Measurements from ENCODE around the gene ZFYVE28. TPM values are rescaled to one million over a fixed set of nuclear protein-coding genes. Genes with fewer than 3 reads are reported as not detected.

ZFYVE28 gene
- total RNA-seq, 2 experiments from 2014 or later = 19.7 to 20.0 TPM

DNA sequence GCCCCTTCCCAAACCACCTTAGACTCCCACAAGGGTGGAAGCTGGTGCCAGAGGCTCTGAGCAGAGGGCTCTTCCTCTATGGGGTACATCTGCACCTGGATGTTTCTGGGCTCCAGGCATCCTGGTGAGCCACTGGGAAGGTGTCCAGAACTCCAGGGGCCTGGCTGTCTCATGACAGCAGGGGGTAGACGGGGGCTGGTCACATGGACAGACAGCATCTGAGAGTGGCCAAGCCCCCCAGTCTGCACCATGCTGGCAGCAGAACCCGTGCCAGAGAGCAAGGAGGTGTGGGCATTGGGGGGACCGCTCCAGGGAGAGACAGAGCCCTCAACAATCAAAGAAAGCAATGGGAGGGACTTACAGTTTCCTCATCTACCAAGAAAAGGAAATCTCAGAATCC is 39.5 kb downstream of the ZFYVE28 start:
- H3K27ac Mint-ChIP-seq = no peak overlapping the region
- CTCF ChIA-PET = no interaction called here

DNA sequence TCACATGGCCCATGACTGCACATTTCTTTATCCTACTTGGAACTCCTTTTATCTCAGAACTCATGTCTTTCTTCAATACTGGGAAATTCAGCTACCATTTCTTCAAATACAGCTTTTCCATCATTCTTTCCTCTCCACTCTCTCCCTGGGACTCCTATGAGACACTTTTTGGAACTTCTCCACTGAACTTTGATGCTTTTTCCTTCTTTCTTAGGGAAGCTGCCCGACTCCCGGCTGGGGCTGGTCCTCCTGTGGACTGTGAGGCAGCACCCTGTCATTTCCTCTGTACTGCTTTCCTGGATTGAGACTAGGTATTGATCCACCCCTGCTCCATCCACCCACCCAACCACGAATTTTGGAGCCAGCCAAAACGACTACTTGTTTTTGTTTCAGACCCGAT is 40.0 kb downstream of the ZFYVE28 start:
- no peak for DNase-seq
- Mint-ChIP-seq H3K36me3 (peaks cover 1% of the 10 kb centered on the region), H3K9me3 (no peaks in the 10 kb centered on the region), H3K4me1 (ENCODE audit: low read depth) (peaks cover 12% of the 10 kb centered on the region), H3K4me3 (no peak overlapping the region), H3K27me3 (no peaks in the 10 kb centered on the region), H3K27ac (no peak overlapping the region)
- ChIA-PET CTCF (no interaction called here), POLR2A (no interaction called here)
- intact Hi-C loops (cut with micrococcal nuclease) = no loop called here

More for the DNA sequence above, 39.5 kb downstream of the ZFYVE28 start:
- Mint-ChIP-seq H3K27me3 (no peaks in the 10 kb centered on the region), H3K36me3 (peaks cover 1% of the 10 kb centered on the region), H3K4me3 (no peak overlapping the region), H3K9me3 (no peaks in the 10 kb centered on the region), H3K4me1 (ENCODE audit: low read depth) (peaks cover 16% of the 10 kb centered on the region)
- DNase-seq = no peak
- intact Hi-C loops (cut with micrococcal nuclease) = no loop called here
- POLR2A ChIA-PET = no interaction called here

DNA sequence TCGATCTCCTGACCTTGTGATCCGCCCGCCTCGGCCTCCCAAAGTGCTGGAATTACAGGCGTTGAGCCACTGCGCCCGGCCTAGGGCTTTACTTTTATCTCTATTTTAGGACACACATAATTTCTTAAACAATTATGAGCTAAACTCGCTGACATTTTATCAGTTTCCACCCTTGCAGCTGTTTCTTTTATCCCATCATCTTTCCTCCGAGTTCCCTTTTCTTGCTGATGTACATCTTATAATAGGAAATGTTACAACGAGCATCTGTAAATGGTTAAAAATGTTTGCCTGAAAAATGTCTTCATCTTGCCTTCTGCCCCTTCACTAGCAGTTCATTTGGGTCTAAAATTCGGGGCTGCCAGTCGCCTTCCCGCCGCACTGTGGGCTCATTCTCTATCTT is 41.2 kb downstream of the ZFYVE28 start:
- peaks cover 1% of the 10 kb centered on the region for H3K36me3 Mint-ChIP-seq
- no peak for DNase-seq
- no peaks in the 10 kb centered on the region for H3K27me3 Mint-ChIP-seq
- H3K4me3 Mint-ChIP-seq = no peak overlapping the region
- CTCF ChIA-PET = no interaction called here
- POLR2A ChIA-PET = no interaction called here
- no peaks in the 10 kb centered on the region for H3K9me3 Mint-ChIP-seq
- H3K4me1 Mint-ChIP-seq (ENCODE audit: low read depth) = peaks cover 3% of the 10 kb centered on the region
- H3K27ac Mint-ChIP-seq = no peak overlapping the region
- intact Hi-C loops (cut with micrococcal nuclease) = no loop called here

DNA sequence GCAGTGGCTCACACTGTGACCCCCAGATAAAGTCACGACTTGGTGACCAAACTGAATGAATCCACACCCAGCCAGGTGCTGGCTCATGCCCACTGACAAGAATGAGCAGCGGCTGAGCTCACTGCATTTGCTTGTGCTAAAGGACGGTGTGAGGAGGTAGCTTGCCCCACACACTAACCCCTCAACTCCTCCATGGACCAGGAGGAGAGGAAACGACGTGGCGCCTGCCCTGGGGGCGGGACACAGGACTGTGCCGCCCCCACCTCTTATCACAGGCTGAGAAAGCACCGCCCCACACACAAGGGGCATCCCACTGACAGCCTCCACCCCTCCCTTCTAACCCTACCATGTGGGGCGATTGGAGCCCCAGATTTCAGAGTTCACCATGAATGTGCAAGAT is 43.0 kb downstream of the ZFYVE28 start:
- no peaks in the 10 kb centered on the region for H3K9me3 Mint-ChIP-seq
- ChIA-PET CTCF (no interaction called here), POLR2A (no interaction called here)
- H3K27ac Mint-ChIP-seq = no peak overlapping the region
- H3K4me1 Mint-ChIP-seq (ENCODE audit: low read depth) = peaks cover 3% of the 10 kb centered on the region
- H3K4me3 Mint-ChIP-seq = no peak overlapping the region
- peaks cover 9% of the 10 kb centered on the region for H3K36me3 Mint-ChIP-seq
- intact Hi-C loops (cut with micrococcal nuclease) = no loop called here
- H3K27me3 Mint-ChIP-seq = no peaks in the 10 kb centered on the region
- DNase-seq = no peak

DNA sequence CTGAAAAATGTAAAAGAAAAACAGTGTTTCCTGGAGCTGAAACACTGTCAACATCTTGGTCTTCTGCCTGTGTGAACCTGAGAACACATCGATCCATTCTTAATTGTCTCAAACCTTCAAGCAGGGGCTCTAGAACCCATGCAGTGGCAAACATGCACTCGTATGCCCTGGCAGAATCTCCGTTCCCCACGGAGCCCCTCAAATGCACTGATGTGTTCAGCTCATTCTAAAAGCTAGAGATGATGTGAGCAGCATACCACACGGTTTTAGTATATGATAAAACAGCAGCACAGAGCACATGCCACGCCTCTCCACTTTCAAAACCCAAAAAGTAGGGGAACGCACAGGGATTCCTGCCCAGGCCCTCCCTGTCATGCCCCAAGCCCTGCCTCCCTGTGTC is 44.9 kb downstream of the ZFYVE28 start:
- Mint-ChIP-seq H3K27ac (no peak overlapping the region), H3K9me3 (peaks cover 9% of the 10 kb centered on the region), H3K27me3 (no peaks in the 10 kb centered on the region), H3K4me1 (ENCODE audit: low read depth) (peaks cover 2% of the 10 kb centered on the region), H3K4me3 (no peak overlapping the region), H3K36me3 (peaks cover 13% of the 10 kb centered on the region)
- intact Hi-C loops (cut with micrococcal nuclease) = no loop called here
- ChIA-PET CTCF (no interaction called here), POLR2A (no interaction called here)
- DNase-seq = no peak

DNA sequence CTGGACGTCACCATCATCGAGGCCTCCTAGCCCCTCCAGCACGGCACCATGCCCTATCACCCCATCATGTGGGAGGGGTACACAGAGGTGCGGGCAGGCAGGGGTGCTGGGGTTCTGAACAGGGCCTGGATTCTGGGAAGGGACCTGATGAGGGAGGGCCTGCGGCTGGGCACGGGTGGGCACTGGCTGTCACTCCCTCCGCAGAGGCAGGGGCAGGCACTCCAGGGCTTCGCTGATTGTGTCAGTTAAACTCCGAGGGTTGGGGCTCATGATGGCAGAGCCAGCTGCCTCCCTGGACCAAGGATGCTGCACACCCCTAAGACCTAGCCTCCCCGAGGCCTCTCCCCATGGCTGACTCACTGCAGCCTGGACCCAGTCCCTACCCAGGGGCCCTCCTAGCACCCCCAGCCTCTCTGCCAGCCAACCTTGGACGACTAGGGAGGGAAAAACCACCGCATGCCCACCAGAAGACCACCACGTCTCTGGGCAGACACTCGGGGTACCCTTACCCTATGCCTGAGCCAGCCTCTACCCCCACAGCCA is 45.9 kb downstream of the ZFYVE28 start:
- H3K9me3 Mint-ChIP-seq = peaks cover 12% of the 10 kb centered on the region
- no peaks in the 10 kb centered on the region for H3K4me1 Mint-ChIP-seq (ENCODE audit: low read depth)
- intact Hi-C loops (cut with micrococcal nuclease) = no loop called here
- no peak overlapping the region for H3K4me3 Mint-ChIP-seq
- DNase-seq = no peak
- no peaks in the 10 kb centered on the region for H3K27me3 Mint-ChIP-seq
- CTCF ChIA-PET = no interaction called here
- H3K36me3 Mint-ChIP-seq = peaks cover 12% of the 10 kb centered on the region
- no peak overlapping the region for H3K27ac Mint-ChIP-seq
- POLR2A ChIA-PET = no interaction called here

DNA sequence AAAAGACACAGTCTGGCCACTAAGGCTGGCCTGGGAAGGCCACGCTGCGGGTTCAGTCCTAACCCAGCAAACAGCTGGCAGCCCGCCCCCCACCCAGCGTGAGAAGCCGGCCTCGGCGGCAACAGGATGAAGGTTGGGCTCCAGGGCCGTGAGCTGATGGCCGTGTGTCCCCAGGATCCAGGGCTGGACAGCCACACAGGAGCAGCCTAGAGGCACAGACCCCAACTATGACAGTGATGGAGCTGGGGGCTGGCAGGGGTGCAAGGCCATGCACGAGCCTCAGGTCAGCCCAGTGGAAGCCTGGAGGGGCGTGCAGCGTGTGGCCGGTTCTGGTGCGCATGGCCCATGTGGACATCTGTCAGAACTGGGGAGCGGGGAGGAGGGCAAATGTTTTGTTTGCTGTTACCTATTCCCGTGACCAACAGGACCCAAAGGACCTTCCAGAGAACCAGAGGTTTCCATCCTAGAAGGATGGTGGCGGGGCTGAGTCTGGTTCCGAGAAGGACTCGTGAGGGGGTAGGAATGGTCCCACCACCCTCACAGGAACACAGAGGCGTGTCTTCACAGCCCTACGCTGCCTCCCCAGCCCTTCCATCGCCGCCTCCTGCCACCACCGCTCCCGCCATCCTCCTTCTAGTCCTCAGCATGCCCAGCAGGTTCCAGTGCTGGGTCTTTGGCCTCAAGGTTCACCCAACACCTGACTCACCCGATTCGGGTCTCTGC is 46.5 kb downstream of the ZFYVE28 start:
- CTCF ChIA-PET = no interaction called here
- H3K27me3 Mint-ChIP-seq = no peaks in the 10 kb centered on the region
- no peak overlapping the region for H3K4me3 Mint-ChIP-seq

DNA sequence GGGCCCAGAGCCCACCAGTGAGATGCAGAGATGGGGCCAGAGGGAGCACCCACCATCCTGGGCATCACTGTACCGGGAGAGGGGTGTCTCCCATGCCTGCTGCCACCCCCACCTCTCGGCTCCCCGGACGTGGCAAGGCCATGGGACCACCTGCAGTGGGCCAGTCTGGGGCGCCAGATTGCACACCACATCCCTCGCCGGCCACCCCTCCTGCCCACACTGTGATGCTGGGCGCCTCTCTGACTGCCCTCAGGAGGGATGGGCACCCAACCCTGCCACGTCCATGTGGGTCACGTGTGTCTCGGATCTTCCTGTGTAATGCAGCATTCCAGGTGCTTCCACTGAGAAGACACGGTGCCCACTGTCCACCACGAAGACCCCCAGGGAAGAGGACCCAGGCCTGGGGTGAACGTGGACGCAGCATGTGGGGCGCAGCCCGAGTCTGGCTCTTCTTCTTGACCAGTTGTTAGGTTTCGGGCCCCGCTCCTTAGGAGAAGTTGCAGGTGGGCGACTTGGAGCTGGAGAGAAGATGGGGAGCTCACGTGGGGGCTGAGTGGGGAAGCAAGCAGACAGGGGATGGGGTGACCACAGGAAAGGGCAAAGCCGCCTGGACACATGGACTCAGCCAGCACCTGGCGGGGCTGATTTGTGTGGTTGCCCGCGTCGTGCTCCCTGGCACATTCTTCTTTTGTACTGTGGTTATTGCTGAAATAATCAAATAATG is 47.7 kb downstream of the ZFYVE28 start:
- POLR2A ChIA-PET = no interaction called here
- CTCF ChIA-PET = interaction anchor here (0.6 kb wide), 1 partner anchor 1571 kb away, joined by 3 read pairs; no protein-coding TSS in a partner anchor
- no peaks in the 10 kb centered on the region for H3K4me1 Mint-ChIP-seq (ENCODE audit: low read depth)

More for the DNA sequence above, 46.5 kb downstream of the ZFYVE28 start:
- H3K36me3 Mint-ChIP-seq = peaks cover 12% of the 10 kb centered on the region
- POLR2A ChIA-PET = interaction anchor here (0.6 kb wide), 1 partner anchor 147 kb away, joined by 5 read pairs; no protein-coding TSS in a partner anchor
- no peaks in the 10 kb centered on the region for H3K4me1 Mint-ChIP-seq (ENCODE audit: low read depth)
- intact Hi-C loops (cut with micrococcal nuclease) = no loop called here
- DNase-seq = no peak
- no peak overlapping the region for H3K27ac Mint-ChIP-seq
- H3K9me3 Mint-ChIP-seq = peaks cover 12% of the 10 kb centered on the region

DNA sequence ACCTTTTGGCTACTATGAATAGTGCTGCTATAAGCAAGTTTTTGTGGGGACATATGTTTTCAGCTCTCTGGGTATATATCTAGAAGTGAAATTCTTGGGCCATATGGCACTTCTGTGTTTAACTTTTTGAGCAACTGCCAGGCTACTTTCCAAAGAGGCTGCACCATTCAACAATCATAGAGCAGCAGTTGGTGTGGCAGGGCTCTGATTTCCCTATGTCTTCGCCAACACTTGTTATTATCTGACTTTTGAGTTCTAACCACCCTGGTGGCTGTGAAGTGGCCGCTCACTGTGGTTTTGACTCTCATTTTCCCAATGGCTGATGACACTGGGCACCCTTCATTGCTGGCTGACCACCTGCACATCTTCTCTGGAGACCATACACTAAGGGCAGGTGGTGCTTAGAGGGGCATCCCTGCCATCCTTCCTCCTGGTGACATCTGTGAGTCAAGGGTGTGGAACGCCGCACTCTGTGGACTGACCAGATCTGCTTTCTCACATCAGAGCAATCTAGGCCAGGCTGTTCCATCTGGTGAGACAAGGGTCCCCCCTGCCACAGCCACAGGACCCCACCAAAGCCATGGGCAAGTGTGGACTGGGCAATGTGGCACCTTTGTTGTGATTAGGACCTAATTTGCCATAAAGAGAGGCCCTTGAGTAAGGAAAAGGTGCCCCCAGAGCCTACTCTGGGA is 49.6 kb downstream of the ZFYVE28 start:
- peaks cover 12% of the 10 kb centered on the region for H3K9me3 Mint-ChIP-seq
- peaks cover 4% of the 10 kb centered on the region for H3K4me1 Mint-ChIP-seq (ENCODE audit: low read depth)
- H3K4me3 Mint-ChIP-seq = no peak overlapping the region
- H3K36me3 Mint-ChIP-seq = peaks cover 12% of the 10 kb centered on the region
- ChIA-PET POLR2A (no interaction called here), CTCF (interaction anchor here (0.6 kb wide), 1 partner anchor 43 kb away, joined by 3 read pairs; no protein-coding TSS in a partner anchor)
- H3K27ac Mint-ChIP-seq = no peak overlapping the region
- no peaks in the 10 kb centered on the region for H3K27me3 Mint-ChIP-seq
- intact Hi-C loops (cut with micrococcal nuclease) = no loop called here
- DNase-seq = no peak

More for the DNA sequence above, 47.7 kb downstream of the ZFYVE28 start:
- Mint-ChIP-seq H3K9me3 (peaks cover 12% of the 10 kb centered on the region), H3K36me3 (peaks cover 12% of the 10 kb centered on the region), H3K4me3 (no peak overlapping the region), H3K27me3 (no peaks in the 10 kb centered on the region), H3K27ac (no peak overlapping the region)
- no peak for DNase-seq
- intact Hi-C loops (cut with micrococcal nuclease) = no loop called here

DNA sequence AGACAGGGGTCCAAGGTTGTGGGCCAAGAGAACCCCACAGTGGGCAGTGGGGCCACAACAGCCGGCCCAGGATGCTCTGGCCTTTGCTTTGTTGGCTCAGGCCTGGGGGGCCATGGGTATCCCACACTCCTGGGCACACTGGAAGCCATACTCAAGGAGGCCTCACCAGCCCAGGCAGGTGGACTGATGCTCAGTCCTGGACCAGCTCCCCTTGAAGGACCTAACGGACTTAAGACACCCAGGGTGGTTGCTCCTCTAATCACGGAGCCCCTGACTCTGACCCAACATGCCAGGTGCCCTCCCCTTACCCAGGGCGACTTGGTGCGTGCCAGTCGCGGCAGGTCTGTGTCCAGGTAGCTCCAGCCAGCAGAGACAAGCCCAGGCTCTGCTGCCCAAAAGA is 50.8 kb downstream of the ZFYVE28 start:
- Mint-ChIP-seq H3K27me3 (no peaks in the 10 kb centered on the region), H3K27ac (no peak overlapping the region), H3K4me1 (ENCODE audit: low read depth) (peaks cover 6% of the 10 kb centered on the region), H3K9me3 (peaks cover 12% of the 10 kb centered on the region), H3K4me3 (no peak overlapping the region), H3K36me3 (peaks cover 12% of the 10 kb centered on the region)
- intact Hi-C loops (cut with micrococcal nuclease) = no loop called here
- ChIA-PET POLR2A (interaction anchor here (0.9 kb wide), 1 partner anchor 11 kb away, joined by 3 read pairs; no protein-coding TSS in a partner anchor), CTCF (no interaction called here)
- DNase-seq = no peak

DNA sequence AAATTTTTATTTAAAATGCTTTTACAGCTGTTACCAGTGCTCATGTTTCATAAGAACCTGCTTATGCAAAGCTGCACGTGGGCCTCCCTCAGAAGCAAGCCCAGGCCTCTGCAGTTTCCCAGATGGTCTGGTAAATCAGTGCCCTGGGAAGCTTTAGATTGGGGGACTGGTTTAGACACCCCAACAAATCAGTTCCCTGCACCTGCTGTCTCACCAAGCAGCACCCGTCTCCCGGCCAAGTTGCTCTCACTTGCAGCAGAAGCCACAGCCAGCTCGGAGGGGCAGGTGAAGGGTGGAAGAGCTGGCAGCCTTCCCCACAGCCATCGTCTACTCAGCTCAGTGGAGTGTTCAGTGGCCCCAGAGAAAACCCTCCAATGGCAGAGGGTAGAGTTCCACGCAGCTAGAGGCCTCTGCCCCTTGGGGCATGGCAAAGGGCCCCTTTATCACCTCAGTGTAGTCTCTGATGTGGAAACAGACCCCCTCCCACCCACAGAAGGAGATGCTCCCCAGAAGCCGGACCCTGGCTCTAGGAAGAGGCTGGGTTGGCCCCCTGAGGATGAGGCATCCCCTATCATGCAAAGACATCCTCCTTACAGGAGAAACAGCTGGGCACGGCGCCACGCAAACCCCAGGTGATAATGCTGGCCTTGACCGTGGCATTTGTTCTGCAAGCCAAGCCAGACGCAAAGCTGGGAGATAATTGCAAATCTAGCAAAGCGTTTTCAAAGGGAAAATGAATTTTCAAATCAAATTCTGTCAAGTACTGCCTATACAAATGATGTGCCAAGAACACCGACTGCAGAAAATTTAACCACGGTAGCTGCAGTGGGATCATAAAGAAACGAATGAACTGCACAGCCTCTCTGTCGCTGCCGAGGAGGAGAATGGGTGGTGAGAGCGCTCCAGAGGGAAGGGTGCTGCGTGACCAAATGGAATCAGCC is 51.9 kb downstream of the ZFYVE28 start:
- no peak for DNase-seq
- POLR2A ChIA-PET = interaction anchor here (0.6 to 0.9 kb wide), 3 partner anchors 10 to 144 kb away, joined by 3 read pairs; partner anchors contain the start of gene MXD4
- H3K9me3 Mint-ChIP-seq = peaks cover 12% of the 10 kb centered on the region
- peaks cover 12% of the 10 kb centered on the region for H3K36me3 Mint-ChIP-seq
- peaks cover 6% of the 10 kb centered on the region for H3K4me1 Mint-ChIP-seq (ENCODE audit: low read depth)
- CTCF ChIA-PET = interaction anchor here (1.0 kb wide), 1 partner anchor 22 kb away, joined by 3 read pairs; no protein-coding TSS in a partner anchor
- H3K27ac Mint-ChIP-seq = no peak overlapping the region
- H3K27me3 Mint-ChIP-seq = no peaks in the 10 kb centered on the region
- no peak overlapping the region for H3K4me3 Mint-ChIP-seq
- intact Hi-C loops (cut with micrococcal nuclease) = no loop called here
